Left kidney (tissue), 2 donors: Measurements from ENCODE around the gene BAIAP2L2. TPM values are rescaled to one million over a fixed set of nuclear protein-coding genes. Genes with fewer than 3 reads are reported as not detected.
A peak's percentile ranks its signal among the peaks of the same experiment; 100 is the strongest.

Experiments used
- DNase-seq: peaks from one replicate; pipeline ENCODE4 v3.0.0-alpha.2; 2013
- polyA plus RNA-seq: library from polyadenylated mRNA; unstranded; fragments of 120-200 nt; gene quantifications from one replicate; pipeline ENCODE4 v1.2.1, GENCODE V29; 2013; ENCODE audit not compliant: insufficient read length

BAIAP2L2 gene
- polyA plus RNA-seq, 1 donor: 8.5 TPM

DNA sequence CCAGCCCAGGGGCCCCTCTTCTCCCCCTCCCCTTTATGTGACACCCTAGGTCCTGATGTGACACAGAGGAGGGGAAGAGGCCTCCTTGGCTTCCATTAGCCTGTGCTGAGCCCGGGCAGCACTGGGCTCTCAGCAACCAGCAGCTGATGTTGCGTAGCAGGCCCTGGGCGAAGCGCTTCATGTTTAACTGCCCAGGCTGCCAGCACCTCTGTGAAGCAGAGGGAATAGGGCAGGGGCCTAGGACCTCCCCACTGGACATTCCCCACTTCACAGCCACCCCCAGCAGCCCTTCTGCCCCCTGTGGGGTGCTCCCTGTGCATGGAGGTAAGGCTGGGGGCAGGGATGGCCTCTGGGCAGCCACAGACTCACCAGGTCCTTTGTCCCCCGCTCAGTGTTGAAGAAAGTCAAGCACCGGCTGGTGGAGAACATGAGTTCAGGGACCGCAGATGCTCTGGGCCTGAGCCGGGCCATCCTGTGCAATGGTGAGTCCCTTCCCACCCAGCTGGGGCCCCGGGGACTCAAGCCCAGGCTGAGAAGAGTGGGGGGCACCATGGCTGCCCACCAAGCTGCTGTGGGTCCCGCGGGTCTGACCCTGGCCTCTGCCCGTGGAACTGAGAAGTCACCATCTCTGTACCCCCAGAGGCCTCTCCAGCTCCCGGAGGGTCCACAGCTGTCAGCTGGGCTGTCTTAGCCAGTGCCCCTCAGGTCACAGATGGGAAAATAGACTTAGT is 41.7 kb downstream of the BAIAP2L2 start:
- no peak for DNase-seq

DNA sequence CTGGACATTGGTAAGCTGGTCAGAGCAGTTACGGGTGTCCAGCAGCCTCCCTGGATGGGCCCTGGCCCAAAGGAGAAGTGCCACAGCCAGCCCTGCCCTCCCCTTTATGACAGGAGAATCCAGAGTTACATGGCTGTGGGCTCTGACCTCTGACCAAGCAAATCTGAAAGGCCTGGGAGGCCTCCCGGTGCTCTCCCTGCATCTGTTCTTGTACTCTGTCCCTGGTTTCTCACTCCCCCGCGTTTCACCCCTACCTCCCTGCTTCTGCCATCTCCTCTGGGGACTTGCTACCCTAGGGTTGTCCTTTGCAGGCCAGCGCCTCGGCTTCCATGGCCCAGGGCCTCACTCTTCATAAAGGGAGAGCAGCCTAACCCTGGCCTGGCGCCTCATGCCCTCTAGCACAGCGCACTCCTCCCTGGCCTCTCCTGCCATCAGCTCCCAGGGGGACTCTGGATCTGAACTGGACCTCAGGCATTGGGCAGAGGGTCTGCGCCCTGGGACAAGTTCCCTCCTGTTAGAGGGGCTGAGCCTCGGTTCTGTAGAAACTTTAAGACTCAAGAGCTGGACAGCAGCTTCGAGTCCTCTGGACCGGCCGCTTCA is 42.6 kb downstream of the BAIAP2L2 start:
- DNase-seq: no peak

DNA sequence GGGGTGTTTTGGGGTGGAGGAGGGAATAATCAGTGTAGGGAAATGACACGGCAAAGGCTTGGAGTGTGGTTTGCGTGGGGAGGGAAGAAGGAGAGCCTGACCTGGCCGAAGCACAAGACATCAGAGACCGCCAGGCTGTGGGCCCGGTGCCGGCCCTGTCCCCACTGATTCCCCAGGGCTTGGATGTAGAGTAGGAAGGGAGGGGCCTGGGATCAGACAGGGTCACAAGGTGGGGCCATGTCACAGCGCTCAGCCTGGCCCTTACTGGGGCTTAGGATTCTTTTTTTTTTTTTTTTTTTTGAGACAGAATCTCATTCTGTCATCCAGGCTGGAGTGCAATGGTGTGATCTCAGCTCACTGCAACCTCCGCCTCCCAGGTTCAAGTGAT is 43.5 kb downstream of the BAIAP2L2 start:
- DNase-seq: no peak

DNA sequence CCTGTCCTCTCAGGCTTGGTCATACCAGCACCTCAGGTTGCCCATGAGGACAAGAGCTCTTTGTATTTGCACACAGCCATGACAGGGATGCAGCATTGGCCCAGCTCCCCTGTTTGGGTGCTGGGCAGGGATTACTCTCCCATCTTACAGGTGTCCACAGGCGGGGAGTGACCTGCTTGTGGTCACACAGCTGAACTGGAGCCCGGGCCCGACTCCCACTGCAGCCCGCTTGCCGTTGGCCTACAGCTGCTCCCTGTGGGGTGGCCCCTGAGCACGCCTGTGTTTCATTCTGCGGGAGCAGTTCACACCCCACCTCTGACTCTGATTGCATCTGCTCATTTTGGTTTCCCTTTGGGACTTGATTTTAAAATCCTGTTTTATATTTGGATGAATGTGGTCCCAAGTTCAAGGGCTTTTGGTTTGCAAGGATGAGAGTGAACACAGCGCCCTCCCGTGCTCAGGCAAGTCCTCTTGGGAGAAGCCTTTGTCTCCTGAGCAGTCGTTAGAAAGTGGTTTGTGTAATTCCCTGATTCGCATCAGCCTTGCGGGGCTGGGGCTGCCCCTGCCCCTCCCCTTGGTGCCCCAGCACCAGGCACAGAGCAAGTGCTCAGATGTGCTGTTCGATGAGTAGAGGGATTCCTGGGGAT is 44.0 kb downstream of the BAIAP2L2 start:
- no peak for DNase-seq

DNA sequence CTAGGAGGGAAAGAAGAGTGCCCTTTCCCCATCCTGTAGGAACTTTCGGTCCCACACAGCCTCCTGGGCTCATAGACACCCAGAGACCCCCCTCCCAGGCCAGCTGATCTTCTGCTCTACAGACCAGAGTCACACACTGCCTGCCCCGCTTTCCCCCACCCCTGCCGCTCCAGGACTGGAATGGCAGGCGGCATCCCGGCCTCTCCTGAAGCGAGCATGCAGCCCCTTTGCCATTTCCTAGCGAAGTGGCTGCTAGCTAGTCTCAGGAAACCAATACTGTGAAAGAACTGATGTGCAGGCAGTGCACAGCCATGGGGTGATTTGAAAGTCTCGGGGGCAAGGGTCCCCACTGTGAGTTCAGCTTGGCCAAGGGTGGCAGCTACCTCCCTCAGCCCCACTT is 44.9 kb downstream of the BAIAP2L2 start:
- DNase-seq: no peak

DNA sequence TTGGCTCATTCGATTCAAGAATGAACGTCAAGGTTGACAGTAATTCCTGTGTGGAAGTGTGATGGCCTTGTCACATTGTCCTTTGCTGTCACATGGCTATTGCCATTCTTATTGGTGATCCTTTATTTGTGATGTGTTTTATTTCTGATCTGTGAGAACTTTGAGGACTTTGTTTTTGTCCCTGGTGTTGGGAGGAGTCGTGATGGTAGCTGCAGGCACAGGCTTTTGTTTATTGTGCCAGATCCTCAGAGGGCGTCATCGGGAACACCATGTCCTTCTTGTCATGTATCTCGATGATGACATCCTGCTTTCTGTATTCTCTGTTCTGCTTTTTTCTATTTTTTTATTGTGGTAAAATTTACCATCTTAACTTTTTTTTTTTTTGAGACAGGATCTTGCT is 47.7 kb downstream of the BAIAP2L2 start:
- DNase-seq: no peak

DNA sequence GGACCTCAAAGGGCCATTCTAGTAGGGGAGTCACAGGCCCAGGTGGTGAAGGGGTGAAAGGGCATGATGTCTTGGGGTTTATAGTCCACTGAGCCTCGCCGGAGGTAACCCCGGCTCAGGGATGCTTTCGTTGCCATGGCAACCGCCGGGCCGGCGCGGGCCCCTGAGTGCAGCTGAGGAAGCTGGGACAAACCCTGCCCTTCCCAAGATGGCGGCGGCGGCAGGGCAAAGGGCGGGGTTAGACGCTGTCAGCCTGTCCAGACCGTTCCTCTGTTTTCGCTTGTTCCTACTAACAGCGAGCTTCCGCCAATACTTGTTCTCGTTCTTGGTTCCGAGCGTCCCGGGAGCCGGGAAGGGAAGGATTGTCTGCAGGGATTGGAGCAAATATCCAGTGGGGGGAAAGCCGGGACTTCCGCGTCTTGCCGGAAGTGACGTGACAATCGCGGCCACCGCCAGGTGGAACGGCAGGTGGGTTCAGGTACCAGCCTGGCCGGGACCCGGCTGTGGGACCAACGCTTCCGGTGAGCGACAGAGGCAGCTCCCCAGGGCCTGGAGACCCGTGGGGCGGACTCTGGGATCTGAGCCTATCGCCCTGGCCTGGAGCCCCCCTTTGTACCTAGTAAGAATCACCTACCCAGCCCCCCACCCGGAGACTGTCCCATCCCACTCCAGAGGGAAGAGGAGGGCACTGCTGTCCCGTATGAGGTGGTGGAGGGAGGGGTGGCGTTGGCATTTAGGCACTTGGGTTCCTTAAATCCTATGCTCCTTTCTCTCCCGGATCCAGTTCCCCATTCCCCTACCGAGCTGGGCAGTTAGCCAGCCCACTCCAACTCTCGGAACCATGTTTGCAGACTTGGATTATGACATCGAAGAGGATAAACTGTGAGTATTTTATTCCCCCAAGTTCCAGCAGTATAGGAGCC is 53.3 kb downstream of the BAIAP2L2 start, which contains the start of gene PICK1:
Gene PICK1, plus strand, starts transcription at position 436 of the 923 bp plus-strand sequence. Its CDS starts 406 bp downstream, at position 842.
- DNase-seq: peak; percentile 91

DNA sequence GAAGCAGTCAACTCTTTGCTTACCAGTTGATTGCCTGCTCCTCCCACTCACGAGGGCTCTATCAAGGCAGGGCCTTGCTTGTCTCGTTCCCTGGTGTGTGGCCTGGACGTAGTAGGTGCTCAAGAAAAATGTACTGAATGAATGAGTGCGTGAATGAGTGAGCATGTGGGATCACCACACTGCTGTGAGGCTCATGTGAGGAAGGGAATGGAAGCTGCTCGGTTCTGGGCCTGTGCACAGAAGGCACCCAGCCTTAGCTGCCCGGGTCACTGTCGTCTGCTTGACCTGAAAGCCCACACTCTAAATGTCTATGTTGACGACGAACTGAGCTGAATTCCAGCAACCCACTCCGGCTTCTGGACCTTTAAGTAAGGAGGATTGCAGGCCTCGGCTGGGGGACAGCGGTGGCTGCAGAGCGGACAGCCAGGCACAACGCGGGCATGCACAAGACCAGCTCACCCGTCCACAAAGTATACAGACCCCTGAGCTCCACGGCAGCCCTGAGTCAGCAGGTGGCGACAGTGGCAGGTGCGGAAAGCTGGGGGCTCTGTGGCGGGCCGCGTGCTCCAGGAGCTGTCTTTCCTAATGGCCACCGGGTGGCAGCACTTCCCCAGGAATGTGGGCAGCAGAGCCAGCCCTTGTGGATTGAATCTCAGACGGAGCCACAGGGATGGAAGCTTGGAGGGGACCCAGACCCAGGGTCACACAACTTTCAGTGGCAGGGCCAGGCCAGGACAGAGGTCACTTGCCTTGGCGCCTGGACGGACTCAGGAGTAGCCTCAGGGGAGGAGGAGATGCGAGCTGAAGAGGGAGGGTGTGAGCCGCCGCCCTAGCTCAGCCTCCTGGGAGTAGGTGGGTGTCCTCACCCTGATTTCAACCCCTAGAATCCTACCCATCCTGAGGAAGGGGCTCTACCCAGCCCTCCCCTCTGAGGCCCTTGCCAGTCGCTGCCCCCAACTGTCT is 58.3 kb downstream of the BAIAP2L2 start:
- peak; percentile 83 for DNase-seq

DNA sequence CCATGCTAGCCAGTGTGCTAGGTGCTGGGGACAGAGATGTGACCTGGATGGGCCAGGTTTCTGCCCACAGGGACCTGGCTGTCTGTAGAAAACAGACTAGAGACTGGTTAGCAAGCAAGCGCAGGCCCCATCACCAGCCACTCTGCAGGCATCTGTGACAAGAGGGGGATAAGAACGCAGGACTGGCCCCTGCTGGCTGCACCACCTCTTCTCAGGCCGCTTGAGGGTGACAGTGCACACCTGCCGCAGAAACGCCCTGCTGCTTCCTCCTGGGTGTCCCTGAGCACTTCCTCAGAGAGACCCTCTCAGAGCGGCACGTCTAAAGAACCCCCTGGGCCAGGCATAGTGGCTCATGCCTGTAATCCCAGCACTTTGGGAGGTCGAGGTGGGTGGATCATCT is 59.2 kb downstream of the BAIAP2L2 start:
- no peak for DNase-seq

DNA sequence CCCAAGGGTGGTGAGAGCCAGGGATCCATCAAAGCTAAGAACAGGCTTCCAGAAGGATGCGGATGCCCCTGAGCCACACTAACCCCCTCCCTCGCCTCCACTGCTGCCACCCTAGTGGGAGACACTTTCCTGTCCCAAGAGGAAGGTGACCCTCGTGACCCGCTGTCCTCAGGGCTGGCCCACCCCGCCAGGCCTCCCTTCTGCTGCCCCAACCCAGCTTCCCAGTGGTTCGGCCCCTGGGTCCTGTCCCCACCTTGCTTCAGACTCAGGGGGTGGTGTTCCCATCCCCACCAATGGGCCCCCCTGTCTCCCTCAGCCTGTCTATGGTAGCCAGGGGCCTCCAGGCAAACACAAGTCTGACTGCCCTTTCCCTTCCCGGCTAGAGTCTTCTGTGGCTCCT is 59.8 kb downstream of the BAIAP2L2 start:
- no peak for DNase-seq

DNA sequence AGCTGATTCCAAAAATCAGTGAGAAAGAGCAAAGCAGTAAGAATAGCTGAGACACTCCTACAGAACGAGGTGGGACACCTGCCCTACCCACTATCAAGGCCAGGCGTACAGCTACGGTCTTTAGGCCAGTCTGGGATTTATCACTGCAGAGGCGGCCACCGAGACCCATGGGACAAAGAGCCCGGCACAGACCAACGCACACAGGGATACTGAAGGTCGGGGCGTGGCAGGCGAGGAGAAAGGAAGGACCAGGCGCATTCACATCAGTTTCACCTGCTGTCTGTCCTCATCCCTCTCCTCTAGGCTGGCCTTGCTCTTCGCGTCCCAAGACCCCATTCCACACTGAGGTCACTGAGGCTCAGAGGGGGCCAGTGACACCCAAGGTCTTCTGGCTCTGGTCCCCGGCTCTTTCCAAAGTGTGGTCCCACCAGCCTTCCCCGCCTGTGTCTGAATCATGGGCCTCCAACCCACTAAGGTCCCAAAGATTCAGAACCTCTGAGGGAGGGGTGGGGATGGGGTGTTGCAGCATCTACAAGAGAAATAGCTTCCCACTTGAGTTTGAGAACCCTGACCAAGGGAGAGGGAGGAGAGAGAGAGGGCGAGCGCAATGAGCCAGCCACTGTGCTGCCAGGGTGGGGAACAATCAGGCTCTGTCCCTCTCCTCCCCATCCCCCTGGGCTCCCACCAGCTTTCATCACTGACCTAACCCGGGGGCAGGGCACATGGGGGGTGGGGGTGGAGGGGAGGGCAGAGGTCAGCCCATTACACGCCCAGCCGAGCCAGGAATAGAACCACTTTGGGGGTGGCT is 60.5 kb downstream of the BAIAP2L2 start:
- no peak for DNase-seq

DNA sequence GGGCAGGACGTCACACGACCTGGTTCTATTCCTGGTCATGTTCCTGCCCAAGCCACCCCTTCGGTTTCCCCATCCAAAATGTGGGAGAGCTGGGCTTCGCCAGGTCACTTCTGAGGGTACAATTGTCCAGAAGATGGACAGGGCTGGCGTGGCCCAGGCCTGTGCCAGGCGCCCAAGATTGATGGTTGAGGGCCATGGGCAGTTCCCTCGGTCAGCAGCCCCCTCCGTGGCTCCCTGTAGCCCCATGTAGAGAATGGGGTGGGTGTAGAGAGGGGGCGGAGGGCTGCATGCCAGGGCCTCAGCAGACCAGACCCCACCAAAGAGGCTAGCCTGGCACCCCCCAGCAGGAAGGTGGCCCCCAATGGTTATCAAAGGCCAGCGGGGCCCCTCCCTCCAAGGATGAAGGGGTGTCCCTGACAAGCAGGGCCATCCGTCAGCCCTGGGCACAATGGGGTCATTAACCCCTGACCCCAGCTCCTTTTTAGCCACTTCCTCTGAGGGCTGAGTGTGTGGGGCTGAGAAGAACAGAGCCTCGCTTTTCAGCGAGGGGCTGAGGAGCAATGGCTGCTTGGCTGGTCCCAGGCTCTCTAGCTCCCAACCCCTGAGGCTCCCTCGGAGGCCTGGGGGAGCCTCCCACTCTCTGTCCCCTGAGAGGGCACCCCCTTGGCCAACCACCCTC is 64.3 kb downstream of the BAIAP2L2 start:
- no peak for DNase-seq

DNA sequence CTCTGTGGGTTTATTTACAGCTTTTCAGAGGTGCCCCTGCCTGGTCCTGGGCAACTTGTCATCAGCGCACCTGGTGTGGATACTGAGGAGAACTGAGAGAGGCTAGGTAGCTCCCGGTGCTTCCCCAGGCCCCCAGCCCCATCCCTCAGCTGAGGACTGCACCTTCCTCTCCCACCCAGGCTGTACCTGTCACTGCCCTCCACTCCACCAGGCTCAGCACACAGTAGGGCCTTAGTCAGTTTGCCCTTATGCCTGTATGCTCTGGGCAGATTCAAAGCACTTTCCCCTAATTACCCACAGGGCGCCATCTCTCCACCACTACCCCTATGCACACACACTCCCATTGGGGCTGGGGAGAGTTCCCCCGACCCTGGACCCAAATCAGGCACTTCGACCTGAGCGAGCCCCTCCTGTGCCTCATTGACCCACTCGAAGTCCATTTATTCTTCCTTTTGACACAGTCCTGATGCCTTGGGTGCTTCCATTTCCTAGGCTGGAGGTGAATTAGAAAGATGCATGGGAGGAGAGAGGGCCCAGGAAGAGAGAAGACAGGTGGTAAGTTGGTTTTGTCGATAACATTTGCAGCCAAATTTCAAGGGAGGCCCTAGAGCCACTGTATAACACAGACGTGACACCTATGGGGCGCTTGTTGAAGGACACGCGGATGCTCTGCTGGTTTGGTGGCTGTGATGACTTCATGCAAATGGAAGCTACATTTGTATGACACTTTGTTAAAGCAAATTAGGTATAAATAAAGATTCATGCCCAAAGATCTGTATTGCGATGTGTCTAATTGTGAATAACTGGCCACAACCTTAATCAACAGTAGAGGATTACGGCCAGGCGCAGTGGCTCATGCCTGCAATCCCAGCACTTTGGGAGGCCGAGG is 67.1 kb downstream of the BAIAP2L2 start:
- no peak for DNase-seq

DNA sequence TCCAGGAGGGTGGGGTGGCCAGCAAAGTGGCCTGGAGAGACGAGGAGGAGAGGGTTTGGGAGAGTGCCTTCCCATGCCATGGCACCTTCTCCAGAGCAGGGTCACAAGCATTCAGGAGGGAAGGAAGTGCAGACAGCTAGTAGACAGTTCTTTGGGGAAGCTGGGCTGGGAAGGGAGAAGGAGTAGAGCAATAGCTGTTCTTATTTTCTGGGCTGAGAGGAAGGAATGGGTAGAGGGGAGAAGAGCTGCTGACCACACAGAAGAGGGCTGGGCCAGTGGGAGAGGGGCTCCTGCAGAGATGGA is 68.0 kb downstream of the BAIAP2L2 start:
- DNase-seq: no peak

DNA sequence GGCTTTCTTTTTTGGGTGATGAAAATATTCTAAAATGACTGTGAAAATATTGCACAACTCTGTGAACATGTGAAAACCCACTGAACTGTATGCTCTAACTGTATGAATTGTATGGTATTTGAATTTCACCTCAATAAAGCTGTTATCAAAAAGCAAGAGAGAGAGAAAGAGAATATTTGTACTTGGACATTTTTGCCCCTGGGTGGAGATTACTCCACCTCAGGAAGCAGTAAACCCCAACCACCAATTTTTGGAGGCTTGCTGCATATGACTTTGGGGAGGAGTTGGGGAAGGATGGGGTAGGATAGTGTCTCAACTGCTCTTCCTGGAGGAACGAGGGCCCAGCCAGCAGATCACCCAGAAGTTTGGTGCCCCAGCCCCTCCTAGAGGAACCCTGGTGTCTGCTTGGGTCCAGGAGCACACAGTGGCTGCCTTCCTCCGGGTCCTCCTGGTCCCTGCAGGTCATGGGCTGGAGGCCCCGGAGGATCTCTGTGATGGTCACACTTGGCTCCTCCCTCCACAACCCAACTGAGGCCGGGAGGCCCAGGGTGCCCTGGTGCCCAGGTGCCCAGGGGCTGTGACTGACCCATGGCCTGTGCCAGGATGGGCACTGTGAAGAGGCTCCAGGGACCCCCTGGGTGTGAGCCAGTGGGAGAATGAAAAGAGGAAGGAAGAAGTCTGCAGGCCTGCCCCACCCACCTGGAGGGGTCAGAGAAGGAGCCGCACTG is 68.6 kb downstream of the BAIAP2L2 start:
- DNase-seq: no peak

DNA sequence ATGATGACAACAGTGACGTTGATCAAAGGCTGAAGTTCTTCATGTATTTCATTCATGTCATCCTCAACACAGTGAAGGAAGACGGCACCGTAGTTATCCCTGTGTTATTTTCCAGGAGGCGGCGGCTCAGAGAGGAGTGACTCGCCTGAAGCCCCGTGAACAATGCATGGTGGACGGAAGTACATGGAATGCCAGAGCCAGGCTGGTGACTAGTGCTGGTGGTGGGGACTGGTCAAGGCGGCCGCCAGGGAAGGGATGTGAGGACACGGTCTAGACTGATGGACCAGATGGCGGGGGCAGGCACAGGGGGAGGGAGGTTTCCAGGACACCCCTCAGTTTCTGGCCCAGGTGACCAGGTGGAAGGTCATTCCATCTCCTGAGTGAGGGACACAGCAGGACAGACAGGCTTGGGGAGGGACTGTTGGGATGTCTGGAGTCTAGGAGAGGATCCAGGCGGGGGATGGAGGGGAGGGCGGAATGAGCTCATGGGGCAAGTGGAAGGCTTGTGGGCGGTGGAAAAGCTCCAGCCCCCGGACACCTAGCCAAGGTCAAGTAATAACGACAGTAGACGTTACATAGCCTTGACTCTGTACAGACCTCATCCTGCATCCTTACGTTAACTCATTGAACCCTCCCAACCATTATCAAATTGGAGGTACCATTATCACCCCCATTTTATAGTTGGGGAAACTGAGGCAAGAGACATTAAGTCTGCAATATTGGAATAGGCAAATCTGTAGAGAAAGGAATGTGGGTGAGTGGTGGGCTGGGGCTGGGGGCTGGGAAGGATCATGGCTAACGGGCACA is 69.3 kb downstream of the BAIAP2L2 start:
- DNase-seq: no peak
